Peyer's patch (tissue), 4 donors: ENCODE data around the gene KIF1A. TPM values are rescaled to one million over a fixed set of nuclear protein-coding genes. Genes with fewer than 3 reads are reported as not detected.
"Not testable (repeated sequence)": the region's sequence is repeated elsewhere in the genome, so short reads cannot be mapped to it uniquely, and the experiment has no call there.

Experiments
- DNase-seq, 3 donors: peaks; one replicate each; pipeline ENCODE4 v3.0.0-alpha.2; 2017 to 2019
- H3K27ac ChIP-seq, 4 donors: fragments of 200-600 bp; sonication (generic); one replicate each; pipeline ENCODE4 v1.5.1; 2016 to 2019
- H3K27me3 ChIP-seq, 2 donors: fragments of 200-600 bp; sonication (generic); one replicate each; pipeline ENCODE4 v1.5.1; 2019
- H3K36me3 ChIP-seq, 3 donors: fragments of 200-600 bp; sonication (generic); one replicate each; pipeline ENCODE4 v1.5.1; 2016 to 2019
- H3K4me1 ChIP-seq, 4 donors: fragments of 200-600 bp; sonication (generic); one replicate each; pipeline ENCODE4 v1.5.1; 2016 to 2019
- H3K4me3 ChIP-seq, 4 donors: fragments of 200-600 bp; sonication (generic); 1 replicate in 3 of 4; 2 replicates in 1 of 4; pipeline ENCODE4 v1.5.1; 2016 to 2019; ENCODE audit warnings: mild to moderate bottlenecking in 1 of 4
- H3K9me3 ChIP-seq, 4 donors: fragments of 200-600 bp; sonication (generic); one replicate each; pipeline ENCODE4 v1.5.1; 2016 to 2019; ENCODE audit warnings: mild to moderate bottlenecking in 1 of 4
- CTCF ChIP-seq, 6 experiments: fragments of 450-650 bp in 4 of 6; fragments of 200-600 bp in 2 of 6; sonication (generic) in 1 of 6; IDR thresholded peaks; one replicate each; pipeline ENCODE4 v1.5.1; 2017 to 2019; ENCODE audit warnings: antibody characterized with exemption in 6 of 6, mild to moderate bottlenecking in 3 of 6, moderate library complexity in 1 of 6
- POLR2A ChIP-seq, 2 donors: fragments of 450-650 bp; IDR thresholded peaks; one replicate each; pipeline ENCODE4 v1.5.1; 2017; ENCODE audit warnings: antibody characterized with exemption in 2 of 2, mild to moderate bottlenecking in 2 of 2, moderate library complexity in 2 of 2
- total RNA-seq, 4 donors: library from RNA; depleted of rRNA; stranded (reverse); fragments of >200 nt; gene quantifications; one replicate each; pipeline ENCODE4 v1.1.0, GENCODE V29; 2016

KIF1A gene
- total RNA-seq, 4 donors from 2014 or later: 0.83 to 6.0 (median 2.0) TPM

GRCh38 chr2:240782886-240783818 lies 36.9 kb downstream of the KIF1A start:
- H3K27ac ChIP-seq: no peak overlapping the region
- no peaks in the 10 kb centered on the region for H3K4me1 ChIP-seq
- DNase-seq: no peak
- no peaks in the 10 kb centered on the region for H3K9me3 ChIP-seq
- TF ChIP-seq POLR2A (IDR thresholded peaks at IDR 0.05) (no peak), CTCF (IDR thresholded peaks at IDR 0.05) (no peak)
- H3K27me3 ChIP-seq: no peaks in the 10 kb centered on the region
- H3K4me3 ChIP-seq: no peak overlapping the region
- no peaks in the 10 kb centered on the region for H3K36me3 ChIP-seq

- TF ChIP-seq POLR2A (IDR thresholded peaks at IDR 0.05): no peak
- no peak for TF ChIP-seq CTCF (IDR thresholded peaks at IDR 0.05)
- H3K27me3 ChIP-seq: no peaks in the 10 kb centered on the region
- H3K27ac ChIP-seq: no peak overlapping the region
- DNase-seq: no peak
- H3K4me3 ChIP-seq: no peak overlapping the region
- H3K9me3 ChIP-seq: no peaks in the 10 kb centered on the region
- no peaks in the 10 kb centered on the region for H3K36me3 ChIP-seq
- no peaks in the 10 kb centered on the region for H3K4me1 ChIP-seq
These were observed 37.7 kb downstream of the KIF1A start for GRCh38 chr2:240782221-240782885.

GRCh38 chr2:240781471-240782220 lies 38.4 kb downstream of the KIF1A start:
- Histone ChIP-seq H3K9me3 (no peaks in the 10 kb centered on the region), H3K36me3 (no peaks in the 10 kb centered on the region), H3K4me1 (no peaks in the 10 kb centered on the region), H3K27me3 (no peaks in the 10 kb centered on the region), H3K27ac (no peak overlapping the region), H3K4me3 (no peak overlapping the region)
- DNase-seq: no peak
- TF ChIP-seq POLR2A (IDR thresholded peaks at IDR 0.05): no peak
- TF ChIP-seq CTCF (IDR thresholded peaks at IDR 0.05): no peak

DNA sequence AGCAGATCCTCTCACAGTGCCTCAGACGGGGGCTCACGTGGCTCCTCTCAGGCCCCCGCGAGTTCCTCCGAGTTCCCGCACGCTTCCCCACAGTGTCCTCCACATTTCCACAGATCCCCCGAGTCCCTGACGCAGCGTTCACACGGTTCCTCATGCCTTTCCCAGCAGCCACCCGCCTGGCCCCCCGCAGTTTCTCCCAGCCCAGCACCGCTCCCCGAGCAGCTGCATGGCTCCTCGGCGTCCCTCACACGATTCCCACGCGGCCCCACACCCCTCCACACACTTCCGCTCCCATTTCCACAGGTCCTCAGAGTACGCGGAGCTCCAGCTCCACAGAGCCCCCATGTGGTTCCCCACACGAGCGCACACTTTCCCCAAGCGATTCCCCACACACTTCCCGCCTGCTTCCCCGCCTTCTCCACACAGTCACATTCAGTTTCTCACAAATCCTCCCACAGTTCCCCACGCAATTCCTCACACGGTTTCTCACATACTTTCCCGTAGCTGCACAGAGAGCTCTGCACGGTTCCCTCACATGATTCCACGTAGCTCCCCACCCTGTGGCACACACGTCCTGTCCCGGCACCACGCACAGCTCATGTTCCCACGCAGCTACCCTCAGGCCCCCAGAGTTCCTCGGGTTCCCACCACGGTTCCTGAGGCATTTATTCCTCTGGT lies 39.9 kb downstream of the KIF1A start:
- H3K27ac ChIP-seq: no peak overlapping the region
- DNase-seq: no peak
- TF ChIP-seq CTCF (IDR thresholded peaks at IDR 0.05) (no peak), POLR2A (IDR thresholded peaks at IDR 0.05) (no peak)
- H3K27me3 ChIP-seq: no peaks in the 10 kb centered on the region
- no peaks in the 10 kb centered on the region for H3K4me1 ChIP-seq
- H3K9me3 ChIP-seq: no peaks in the 10 kb centered on the region
- H3K36me3 ChIP-seq: no peaks in the 10 kb centered on the region
- H3K4me3 ChIP-seq: no peak overlapping the region

DNA sequence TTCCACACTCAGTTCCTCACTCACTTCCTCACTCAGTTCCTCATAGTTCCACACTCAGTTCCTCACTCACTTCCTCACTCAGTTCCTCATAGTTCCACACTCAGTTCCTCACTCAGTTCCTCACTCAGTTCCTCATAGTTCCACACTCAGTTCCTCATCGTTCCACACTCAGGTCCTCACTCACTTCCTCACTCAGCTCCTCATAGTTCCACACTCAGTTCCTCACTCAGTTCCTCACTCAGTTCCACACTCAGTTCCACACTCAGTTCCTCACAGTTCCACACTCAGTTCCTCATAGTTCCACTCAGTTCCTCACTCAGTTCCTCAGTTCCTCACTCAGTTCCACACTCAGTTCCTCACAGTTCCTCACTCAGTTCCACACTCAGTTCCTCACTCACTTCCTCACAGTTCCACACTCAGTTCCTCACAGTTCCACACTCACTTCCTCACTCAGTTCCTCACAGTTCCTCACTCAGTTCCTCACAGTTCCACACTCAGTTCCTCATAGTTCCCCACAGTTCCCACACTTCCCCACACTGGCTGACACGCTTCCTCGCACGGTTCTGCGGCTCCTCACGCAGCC lies 40.7 kb downstream of the KIF1A start:
- H3K27ac ChIP-seq, DNase-seq, H3K27me3 ChIP-seq, H3K9me3 ChIP-seq, H3K4me3 ChIP-seq, H3K36me3 ChIP-seq, H3K4me1 ChIP-seq: not testable (repeated sequence)
